Fibroblast of the aortic adventitia (primary cell): Measurements from ENCODE around the gene CHST8. TPM values are rescaled to one million over a fixed set of nuclear protein-coding genes. Genes with fewer than 3 reads are reported as not detected.

Experiments
- DNase-seq: peaks from one replicate; pipeline ENCODE4 v3.0.0-alpha.2; 2010; ENCODE audit warnings: low read depth
- H3K4me3 ChIP-seq: 2 replicates; pipeline ENCODE4 v1.5.1; 2011; ENCODE audit warnings: low read depth, mild to moderate bottlenecking, control low read depth, low read length, moderate library complexity
- CTCF ChIP-seq: IDR thresholded peaks from 2 replicates; pipeline ENCODE4 v1.5.1; 2011; ENCODE audit warnings: mild to moderate bottlenecking, low read length, control low read depth, inconsistent platforms; ENCODE audit not compliant: insufficient read depth
- total RNA-seq: library from RNA; depleted of rRNA; stranded (reverse); fragments of >200 nt; gene quantifications from 2 replicates; pipeline ENCODE4 v1.2.3, GENCODE V29; 2012; ENCODE audit warnings: low replicate concordance

Gene CHST8, protein sequence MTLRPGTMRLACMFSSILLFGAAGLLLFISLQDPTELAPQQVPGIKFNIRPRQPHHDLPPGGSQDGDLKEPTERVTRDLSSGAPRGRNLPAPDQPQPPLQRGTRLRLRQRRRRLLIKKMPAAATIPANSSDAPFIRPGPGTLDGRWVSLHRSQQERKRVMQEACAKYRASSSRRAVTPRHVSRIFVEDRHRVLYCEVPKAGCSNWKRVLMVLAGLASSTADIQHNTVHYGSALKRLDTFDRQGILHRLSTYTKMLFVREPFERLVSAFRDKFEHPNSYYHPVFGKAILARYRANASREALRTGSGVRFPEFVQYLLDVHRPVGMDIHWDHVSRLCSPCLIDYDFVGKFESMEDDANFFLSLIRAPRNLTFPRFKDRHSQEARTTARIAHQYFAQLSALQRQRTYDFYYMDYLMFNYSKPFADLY
- not detected in 2 replicates for total RNA-seq

GRCh38 chr19:33621811-33622504 lies at the start of gene CHST8:
Gene CHST8, plus strand, starts transcription at chr19:33621953. Its CDS starts 67,309 bp downstream, at chr19:33689262.
- peak within 1 kb of the TSS; percentile 17 for H3K4me3 ChIP-seq
- peak; percentile 4 for DNase-seq
- no peak for TF ChIP-seq CTCF

DNA sequence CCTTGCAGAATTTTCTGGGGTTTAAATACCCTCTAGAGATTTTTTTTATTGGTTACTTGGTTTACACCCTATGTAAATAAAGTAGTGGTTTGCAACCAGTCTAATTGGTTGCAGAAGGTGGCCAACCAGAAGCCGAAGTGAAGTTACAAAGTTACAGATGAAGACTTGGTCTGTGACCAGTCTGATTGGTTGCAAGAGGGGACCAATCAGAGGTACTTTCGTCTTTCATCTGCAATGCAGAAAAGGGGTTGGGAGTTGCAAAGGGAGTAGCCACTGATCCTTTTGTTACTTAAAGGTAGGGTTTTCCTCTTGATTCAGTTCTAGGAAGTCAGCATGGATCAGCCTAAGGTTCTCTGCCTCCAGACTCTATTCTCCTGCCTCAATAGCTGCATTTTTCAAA lies 48.8 kb upstream of the CHST8 start:
- no peak for TF ChIP-seq CTCF
- H3K4me3 ChIP-seq = no peak overlapping the region
- DNase-seq = no peak

DNA sequence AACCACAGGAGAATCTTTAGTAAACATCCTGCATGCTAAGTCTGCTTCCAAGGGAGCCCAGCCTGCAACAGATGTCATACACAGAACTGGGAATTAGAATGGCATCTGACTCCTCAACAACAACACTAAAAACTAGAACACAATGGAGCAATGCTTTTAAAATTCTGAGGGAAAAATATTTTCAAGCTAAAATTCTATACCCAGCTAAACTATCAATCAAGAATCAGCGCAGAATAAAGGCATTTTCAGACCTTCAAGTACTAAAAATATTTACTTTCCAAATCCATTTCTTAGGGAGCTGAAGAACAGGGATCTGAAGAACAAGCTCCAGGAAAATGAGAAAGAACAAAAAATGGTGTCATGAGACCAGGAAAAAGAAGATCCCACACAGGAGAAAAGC lies 46.9 kb upstream of the CHST8 start:
- no peak overlapping the region for H3K4me3 ChIP-seq
- DNase-seq = no peak
- TF ChIP-seq CTCF = no peak

- no peak for DNase-seq
- no peak overlapping the region for H3K4me3 ChIP-seq
- no peak for TF ChIP-seq CTCF
Observed at GRCh38 chr19:33578697-33579096, 43.1 kb upstream of the CHST8 start.

- DNase-seq = no peak
- no peak for TF ChIP-seq CTCF
- H3K4me3 ChIP-seq = no peak overlapping the region
Observed at GRCh38 chr19:33580026-33580644, 41.6 kb upstream of the CHST8 start.

- no peak overlapping the region for H3K4me3 ChIP-seq
Observed at GRCh38 chr19:33580645-33581037, 41.1 kb upstream of the CHST8 start.

More at GRCh38 chr19:33580645-33581037, 41.1 kb upstream of the CHST8 start:
- no peak for DNase-seq
- no peak for TF ChIP-seq CTCF
